Suppressor macrophage (primary cell): ENCODE results near the gene SEMA5A.

ENCODE experiments used
- DNase-seq, 4 experiments: peaks; one replicate each; pipeline ENCODE4 v3.0.0-alpha.2; 2020 to 2022

SEMA5A gene

DNA sequence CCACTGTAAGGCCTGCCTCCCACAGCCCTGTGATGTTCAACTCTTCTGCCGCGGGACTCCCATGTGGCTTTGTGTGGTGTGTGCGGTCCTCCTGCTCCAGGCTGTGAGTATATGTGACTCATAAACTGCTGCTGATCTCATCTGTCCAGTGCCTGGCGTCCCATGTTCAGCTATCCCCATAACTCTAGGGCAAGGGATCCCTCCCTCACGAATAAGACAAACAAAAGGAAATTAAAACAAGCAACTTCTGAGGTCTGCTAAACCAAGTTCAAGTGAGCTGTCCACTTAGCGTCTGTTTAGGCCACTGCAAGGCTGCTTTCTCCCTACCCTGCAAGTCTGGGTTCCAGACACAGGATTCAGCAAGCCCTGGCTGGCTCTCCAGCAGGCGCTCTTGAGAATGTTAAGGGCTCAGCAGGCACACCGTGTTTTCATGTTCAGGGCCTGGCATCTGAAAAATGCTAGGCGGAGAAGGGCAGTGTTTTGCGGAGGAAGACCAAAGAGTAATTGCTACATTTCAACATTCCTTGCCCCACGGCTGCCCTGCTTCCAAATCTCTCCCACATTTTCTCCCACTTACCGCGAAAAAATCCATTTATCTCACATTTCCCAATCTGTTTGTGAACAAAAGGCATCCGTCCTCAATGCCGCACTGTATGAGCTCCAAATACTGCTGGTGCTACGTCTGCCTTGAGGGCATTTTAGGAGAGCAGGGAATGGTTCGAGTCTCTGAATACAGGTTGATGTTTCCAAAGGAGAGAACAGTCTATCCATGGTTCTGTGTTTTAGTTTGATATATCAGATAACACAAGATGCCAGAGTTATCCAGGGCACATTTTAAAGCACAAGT, 280.2 kb downstream of the SEMA5A start:
- no peak for DNase-seq

GRCh38 chr5:9264301-9264700, 281.6 kb downstream of the SEMA5A start:
- no peak for DNase-seq

- DNase-seq: no peak
Observed at GRCh38 chr5:9263656-9264055, 282.2 kb downstream of the SEMA5A start.

- no peak for DNase-seq
Observed at GRCh38 chr5:9251379-9251980, 294.4 kb downstream of the SEMA5A start.

DNA sequence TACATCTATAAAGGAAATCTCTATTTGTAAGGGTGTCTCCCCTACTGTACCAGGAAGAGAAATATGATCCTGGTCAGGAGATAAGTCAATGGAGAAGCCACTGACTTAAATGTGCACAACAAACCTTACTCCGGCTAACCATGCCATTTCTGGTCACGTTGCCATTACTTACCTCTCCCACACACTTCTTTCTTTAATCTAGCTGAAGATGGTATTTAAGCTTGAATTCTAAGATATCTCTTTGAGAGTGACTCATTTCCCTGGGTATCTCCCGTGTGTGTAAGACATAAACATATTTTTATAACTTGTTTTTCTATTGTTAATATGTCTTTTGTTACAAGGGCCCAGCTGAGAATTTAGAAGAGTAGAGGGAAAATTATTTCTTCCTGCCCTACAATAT, 296.6 kb downstream of the SEMA5A start:
- no peak for DNase-seq

DNA sequence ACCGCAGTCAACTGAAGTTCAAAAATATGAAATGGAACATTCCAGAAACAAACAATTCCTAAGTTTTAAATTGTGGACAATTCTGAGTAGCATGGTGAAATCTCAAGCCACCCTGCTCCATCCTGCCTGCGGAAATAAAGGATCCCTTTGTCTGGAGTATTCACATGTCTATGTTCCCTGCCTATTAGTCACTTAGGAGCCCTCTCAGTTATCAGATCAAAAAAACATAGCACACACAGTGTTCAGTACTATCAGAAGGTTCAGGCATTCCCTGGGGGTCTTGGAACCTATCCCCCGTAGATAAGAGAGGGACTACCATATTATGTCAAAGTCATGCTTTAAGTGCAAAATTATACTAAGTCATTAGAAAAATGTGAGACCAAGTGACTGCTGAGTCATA, 300.8 kb downstream of the SEMA5A start:
- no peak for DNase-seq

DNA sequence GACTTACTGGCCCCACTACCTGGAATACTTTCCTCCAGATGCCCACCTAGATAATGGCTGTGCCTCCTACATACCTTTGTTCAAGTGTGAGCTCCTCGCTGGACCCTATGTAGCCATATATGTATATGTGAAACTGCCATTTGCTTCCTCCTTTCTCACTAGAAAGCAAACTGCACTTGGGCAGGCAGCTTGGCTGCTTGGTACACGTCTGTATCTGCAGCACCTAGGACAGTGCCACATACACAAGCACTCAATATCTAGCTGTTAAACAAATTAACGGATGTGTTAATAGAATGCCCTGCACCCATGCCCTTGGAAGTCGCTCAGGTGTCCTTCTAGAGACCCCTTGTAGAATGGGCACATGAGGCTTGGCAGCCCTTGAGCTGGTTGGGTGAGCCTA, 301.5 kb downstream of the SEMA5A start:
- no peak for DNase-seq

GRCh38 chr5:9241479-9242305, 304.2 kb downstream of the SEMA5A start:
- DNase-seq: no peak

- DNase-seq: no peak
Observed at GRCh38 chr5:9240431-9240830, 305.4 kb downstream of the SEMA5A start.

DNA sequence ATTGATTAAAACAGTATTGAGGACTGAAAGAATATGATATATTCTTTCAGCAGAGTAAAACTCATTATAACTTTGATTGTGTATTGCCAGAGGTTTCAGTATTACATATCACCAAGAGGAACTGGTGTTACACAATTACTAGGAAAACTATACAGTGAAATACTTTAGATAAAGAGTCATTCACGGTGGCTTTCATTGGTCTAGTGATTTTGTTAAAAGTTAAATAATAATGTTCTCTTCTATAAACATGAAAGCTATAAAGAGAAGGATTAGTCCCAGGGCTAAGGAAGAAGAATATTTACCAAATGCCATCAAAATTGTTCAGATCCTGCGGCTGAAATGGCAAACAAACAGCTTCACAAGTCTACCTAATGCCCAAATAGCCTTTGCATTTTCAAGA, 306.2 kb downstream of the SEMA5A start:
- no peak for DNase-seq

GRCh38 chr5:9239071-9239470, 306.8 kb downstream of the SEMA5A start:
- DNase-seq: no peak

GRCh38 chr5:9233712-9234111, 312.2 kb downstream of the SEMA5A start:
- no peak for DNase-seq

- DNase-seq: no peak
Observed at GRCh38 chr5:9233035-9233434, 312.8 kb downstream of the SEMA5A start.

DNA sequence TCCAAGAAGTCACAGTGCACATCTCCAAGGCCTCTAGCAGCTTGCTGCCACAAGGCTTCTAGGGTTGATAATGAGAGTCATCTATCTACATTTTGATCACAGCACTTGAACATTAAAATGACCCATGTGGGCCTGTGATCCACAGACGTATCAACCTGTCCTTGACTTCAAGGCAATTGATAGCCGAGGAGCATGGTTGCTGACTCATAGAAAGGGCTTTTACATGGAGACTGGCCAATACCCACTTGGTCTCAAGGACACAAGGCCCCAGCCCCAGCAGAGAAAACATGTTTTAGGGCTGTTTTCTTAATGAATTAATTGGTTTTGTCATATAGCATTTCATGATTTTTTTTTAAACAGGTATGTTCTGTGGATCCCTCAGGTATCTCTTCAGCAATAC, 314.0 kb downstream of the SEMA5A start:
- no peak for DNase-seq

DNA sequence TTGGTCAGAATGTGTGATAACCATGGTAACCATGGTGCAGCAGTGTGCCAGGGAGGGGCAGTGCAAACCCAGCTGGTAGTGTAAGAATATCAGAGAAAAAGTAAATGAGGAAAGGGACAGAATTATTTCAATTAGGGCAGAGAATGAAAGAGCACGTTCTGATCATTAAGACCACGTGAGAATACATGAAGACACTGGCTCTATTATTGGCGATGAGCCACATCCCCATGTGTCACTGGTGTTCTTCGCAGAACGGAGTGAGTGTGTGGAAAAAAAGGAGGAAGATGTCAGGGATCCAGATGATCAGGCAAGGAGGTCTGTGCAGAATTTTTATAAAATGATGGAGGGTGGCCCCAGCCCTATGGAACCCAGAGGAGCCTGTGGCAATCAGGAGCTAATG, 315.5 kb downstream of the SEMA5A start:
- no peak for DNase-seq

DNA sequence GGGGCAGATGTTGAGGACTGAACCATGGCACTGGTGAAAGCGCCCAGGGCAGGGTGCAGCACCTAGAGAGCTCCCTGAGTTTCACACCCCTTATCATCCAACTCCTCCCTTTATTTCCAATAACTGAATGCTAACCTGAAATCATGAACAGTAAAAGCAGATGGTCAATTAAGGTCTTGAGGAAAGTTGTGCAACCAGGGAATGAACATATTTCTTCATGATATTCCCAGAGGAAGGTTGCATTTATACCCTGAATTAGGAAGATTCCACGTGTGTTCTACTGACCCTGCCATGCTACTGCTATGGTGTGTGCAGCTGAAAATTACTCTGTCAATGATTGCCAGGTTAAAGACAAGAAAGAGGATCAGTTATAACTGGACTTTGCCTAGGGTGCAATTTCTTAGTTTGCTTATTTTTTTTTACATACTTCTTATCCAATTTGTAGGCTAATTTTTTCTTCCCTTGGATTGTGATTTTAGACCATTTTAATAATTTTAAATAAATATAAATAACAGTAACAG, 319.8 kb downstream of the SEMA5A start:
- DNase-seq: no peak

DNA sequence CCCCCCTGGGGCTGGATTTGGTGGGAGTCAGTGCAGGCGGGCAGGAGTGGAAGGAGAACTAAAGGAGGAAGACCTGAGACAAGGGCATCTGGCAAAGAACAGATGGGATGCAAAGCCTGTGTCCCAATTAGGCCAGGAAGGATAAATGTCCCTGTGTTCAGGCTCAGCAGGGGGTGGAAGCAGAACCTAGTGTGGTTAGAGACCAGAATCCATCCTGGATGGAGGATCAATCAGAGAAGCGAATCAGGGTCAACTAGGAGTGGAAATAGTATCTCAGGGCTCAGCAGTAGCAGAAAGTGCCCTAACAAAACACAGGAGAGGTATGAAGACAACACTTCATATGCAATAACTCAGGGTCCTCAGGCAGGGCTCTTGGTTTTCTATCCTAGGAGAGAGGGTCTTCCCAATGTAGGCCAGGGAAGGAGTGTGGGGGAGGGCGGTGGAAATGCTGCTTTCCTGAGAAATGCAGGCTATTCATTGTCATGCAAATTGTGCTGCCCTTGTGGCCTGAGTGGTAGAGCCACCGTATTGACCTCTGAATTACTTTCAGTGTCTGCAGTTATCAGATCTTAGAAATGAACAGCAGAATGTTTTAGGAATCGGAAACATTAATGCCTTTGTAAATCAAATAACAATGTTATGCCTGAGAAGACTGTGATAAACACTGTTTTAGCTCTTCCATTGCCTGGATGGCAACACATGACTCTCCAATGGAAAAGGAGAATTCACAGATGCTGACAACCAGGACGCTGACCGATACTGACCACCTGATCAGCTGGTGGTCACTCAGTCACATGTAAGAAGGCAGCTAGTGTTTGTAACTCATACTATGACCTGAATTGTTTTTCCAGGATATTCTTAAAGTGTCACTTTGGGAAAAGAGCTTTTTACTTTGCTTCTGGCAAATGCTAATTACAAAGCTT, 323.6 kb downstream of the SEMA5A start:
- no peak for DNase-seq

- no peak for DNase-seq
Observed at GRCh38 chr5:9218358-9218757, 327.5 kb downstream of the SEMA5A start.

DNA sequence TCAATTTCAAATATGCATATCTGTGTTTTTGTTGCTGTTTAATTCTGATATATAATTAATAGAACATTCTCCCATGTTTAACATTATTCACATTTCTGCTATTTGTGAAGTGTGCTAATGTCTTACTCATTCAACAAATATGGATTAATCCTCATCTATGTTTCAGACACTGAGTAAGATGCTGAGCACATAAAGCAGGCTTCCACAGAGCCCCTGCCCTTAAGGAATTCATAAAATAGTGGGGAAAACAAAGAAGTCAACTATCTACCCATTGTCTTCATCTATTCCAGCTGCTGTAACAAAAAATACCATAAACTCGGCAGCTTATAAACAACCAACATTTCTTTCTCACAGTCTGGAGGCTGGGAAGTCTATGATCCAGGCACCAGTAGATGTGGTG, 333.3 kb downstream of the SEMA5A start:
- no peak for DNase-seq

DNA sequence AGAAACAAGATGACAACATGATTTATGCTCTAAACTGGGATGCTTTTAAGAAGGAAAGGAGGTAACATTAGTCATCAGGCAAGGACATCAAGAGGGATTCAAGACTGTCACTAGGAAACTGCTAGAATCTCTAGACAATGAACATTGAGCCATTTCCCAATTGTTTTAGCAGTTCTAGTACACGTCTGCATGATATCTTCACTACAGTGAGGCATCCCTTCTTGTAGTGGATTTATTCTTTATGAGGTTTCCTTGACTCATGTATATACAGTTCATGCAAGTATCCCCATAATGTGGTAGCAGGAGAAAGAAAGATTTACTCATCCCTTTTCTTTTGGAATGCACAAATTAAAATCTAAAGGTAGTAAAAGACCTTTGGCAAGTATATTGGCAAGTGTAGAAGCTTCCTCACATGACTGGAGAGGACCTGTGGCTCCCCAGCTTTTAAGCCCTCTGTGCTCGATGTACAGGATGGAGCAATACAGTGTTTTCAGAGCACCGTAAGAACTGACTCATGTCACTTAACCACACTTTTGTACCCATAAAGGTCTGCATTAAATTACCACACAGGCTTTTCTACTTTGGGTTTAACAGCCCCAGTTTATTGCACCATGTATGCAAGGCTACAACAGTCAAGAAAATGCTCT, 335.9 kb downstream of the SEMA5A start:
- DNase-seq: no peak

DNA sequence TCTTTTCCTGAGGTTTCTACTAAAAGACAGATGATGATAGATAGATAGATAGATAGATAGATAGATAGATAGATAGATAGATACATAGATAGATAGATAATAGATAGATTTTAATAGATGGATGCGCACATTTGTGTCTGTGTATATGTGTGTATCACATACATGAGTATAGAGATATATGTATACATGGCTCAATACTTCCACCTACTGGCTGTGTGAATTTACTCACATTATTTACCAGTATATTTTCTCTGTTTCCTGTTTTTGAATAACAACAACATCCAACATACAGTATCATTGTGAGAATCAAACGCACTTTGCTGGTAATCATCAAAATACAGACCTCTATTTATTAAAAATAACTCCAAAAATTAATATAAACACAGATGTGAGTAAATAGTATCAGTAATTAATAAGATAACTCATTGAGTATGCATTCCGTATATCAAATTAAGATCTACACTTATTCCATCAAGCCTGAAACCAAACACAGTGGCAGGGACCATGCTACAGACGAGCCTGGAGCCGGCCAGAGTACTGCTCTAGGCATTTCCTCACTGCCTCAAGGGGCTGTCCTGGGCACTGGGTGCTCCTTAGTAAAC, 338.0 kb downstream of the SEMA5A start:
- DNase-seq: peak in 3 of 4 experiments; percentile 45 to 70 (median 65)
